Thoracic aorta (tissue), 2 donors: ENCODE measurements around the gene SPAG16. TPM values are rescaled to one million over a fixed set of nuclear protein-coding genes. Genes with fewer than 3 reads are reported as not detected.

Experiments
- ATAC-seq: fragments of 150-250 bp; one replicate; pipeline ENCODE4 v1.8.0; 2017; ENCODE audit warnings: low read depth; ENCODE audit not compliant: insufficient number of reproducible peaks, low FRiP score
- DNase-seq: peaks from one replicate; pipeline ENCODE4 v3.0.0-alpha.2; 2020; ENCODE audit warnings: low spot score
- H3K27ac ChIP-seq, 2 donors: fragments of 200-600 bp; sonication (generic); 1 replicate in 1 of 2; 2 replicates in 1 of 2; pipeline ENCODE4 v1.5.1; 2016; ENCODE audit warnings: mild to moderate bottlenecking in 2 of 2, moderate library complexity in 2 of 2
- H3K27me3 ChIP-seq: fragments of 200-600 bp; sonication (generic); replicated peaks from 2 replicates; pipeline ENCODE4 v1.6.0; 2016; ENCODE audit warnings: mild to moderate bottlenecking; ENCODE audit not compliant: insufficient read depth
- H3K36me3 ChIP-seq: fragments of 200-600 bp; sonication (generic); one replicate; pipeline ENCODE4 v1.5.1; 2016
- H3K4me1 ChIP-seq, 2 donors: fragments of 200-600 bp; sonication (generic); 1 replicate in 1 of 2; 2 replicates in 1 of 2; pipeline versions ENCODE4 v1.5.1 to v1.6.0; 2016; ENCODE audit warnings: low read depth in 2 of 2, mild to moderate bottlenecking in 1 of 2; ENCODE audit not compliant: control insufficient read depth in 1 of 2
- H3K4me3 ChIP-seq: fragments of 200-600 bp; sonication (generic); 2 replicates; pipeline ENCODE4 v1.5.1; 2016; ENCODE audit warnings: mild to moderate bottlenecking
- H3K9me3 ChIP-seq: fragments of 200-600 bp; sonication (generic); 2 replicates; pipeline ENCODE4 v1.5.1; 2016
- CTCF ChIP-seq: fragments of 200-600 bp; sonication (generic); IDR thresholded peaks from one replicate; pipeline ENCODE4 v1.5.1; 2019; ENCODE audit warnings: antibody characterized with exemption
- total RNA-seq, 2 donors: library from RNA; depleted of rRNA; stranded (reverse); fragments of >200 nt; gene quantifications; one replicate each; pipeline versions ENCODE4 v1.1.0 to v1.2.3, GENCODE V29; 2016

Gene SPAG16
- total RNA-seq, 2 donors from 2014 or later, result 7.4 to 26.3 TPM

GRCh38 chr2:214075456-214075855 is 791.2 kb downstream of the SPAG16 start:
- Histone ChIP-seq H3K4me1 (no peaks in the 10 kb centered on the region), H3K36me3 (no peaks in the 10 kb centered on the region), H3K9me3 (no peaks in the 10 kb centered on the region), H3K27ac (no peak overlapping the region), H3K4me3 (no peak overlapping the region), H3K27me3 (no peaks in the 10 kb centered on the region)
- no peak for TF ChIP-seq CTCF
- no peak for ATAC-seq
- DNase-seq, result no peak

- Histone ChIP-seq H3K9me3 (no peaks in the 10 kb centered on the region), H3K36me3 (no peaks in the 10 kb centered on the region), H3K4me1 (no peaks in the 10 kb centered on the region), H3K27me3 (no peaks in the 10 kb centered on the region), H3K27ac (no peak overlapping the region), H3K4me3 (no peak overlapping the region)
- ATAC-seq (no peak), DNase-seq (no peak)
- TF ChIP-seq CTCF, result no peak
Observed at GRCh38 chr2:214076527-214076926, 792.3 kb downstream of the SPAG16 start.

- DNase-seq, result no peak
- H3K4me1 ChIP-seq, result no peaks in the 10 kb centered on the region
- no peak overlapping the region for H3K4me3 ChIP-seq
- no peak overlapping the region for H3K27ac ChIP-seq
- no peak for ATAC-seq
- no peaks in the 10 kb centered on the region for H3K36me3 ChIP-seq
- no peak for TF ChIP-seq CTCF
- no peaks in the 10 kb centered on the region for H3K27me3 ChIP-seq
- H3K9me3 ChIP-seq, result no peaks in the 10 kb centered on the region
Observed at GRCh38 chr2:214077727-214078126, 793.5 kb downstream of the SPAG16 start.

GRCh38 chr2:214079032-214079431 is 794.8 kb downstream of the SPAG16 start:
- no peaks in the 10 kb centered on the region for H3K36me3 ChIP-seq
- H3K9me3 ChIP-seq, result no peaks in the 10 kb centered on the region
- H3K27me3 ChIP-seq, result no peaks in the 10 kb centered on the region
- no peaks in the 10 kb centered on the region for H3K4me1 ChIP-seq
- ATAC-seq (no peak), DNase-seq (no peak)
- H3K4me3 ChIP-seq, result no peak overlapping the region
- H3K27ac ChIP-seq, result no peak overlapping the region
- no peak for TF ChIP-seq CTCF

- no peaks in the 10 kb centered on the region for H3K36me3 ChIP-seq
- TF ChIP-seq CTCF, result no peak
- no peak for ATAC-seq
- no peaks in the 10 kb centered on the region for H3K27me3 ChIP-seq
- no peak overlapping the region for H3K4me3 ChIP-seq
- H3K4me1 ChIP-seq, result no peaks in the 10 kb centered on the region
- no peaks in the 10 kb centered on the region for H3K9me3 ChIP-seq
- H3K27ac ChIP-seq, result no peak overlapping the region
- no peak for DNase-seq
Observed at GRCh38 chr2:214088536-214088935, 804.3 kb downstream of the SPAG16 start.
